ENCODE results near the gene ZNF611. TPM values are rescaled to one million over a fixed set of nuclear protein-coding genes. Genes with fewer than 3 reads are reported as not detected.

Gene ZNF611
- total RNA-seq, 2 experiments from 2014 or later = 14.6 to 15.5 TPM

DNA sequence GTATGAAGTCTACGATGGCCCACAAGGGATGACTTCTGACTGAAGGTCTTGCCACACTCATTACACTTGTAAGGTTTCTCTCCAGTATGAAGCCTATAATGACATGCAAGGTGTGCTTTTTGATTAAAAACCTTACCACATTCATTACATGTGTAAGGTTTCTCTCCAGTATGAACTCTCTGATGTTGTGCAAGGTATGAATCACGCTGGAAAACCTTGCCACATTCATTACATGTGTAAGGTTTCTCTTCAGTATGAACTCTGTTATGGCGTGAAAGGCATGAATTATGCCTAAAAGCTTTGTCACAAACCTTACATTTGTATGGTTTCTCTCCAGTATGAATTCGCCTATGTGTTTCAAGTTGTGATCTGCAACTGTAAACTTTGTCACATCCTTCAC is 81.7 kb downstream of the ZNF611 start:
- ATAC-seq (ENCODE audit: poor library complexity) = no peak
- POLR2A ChIA-PET = no interaction called here

More for the DNA sequence above, 81.7 kb downstream of the ZNF611 start:
- no peaks in the 10 kb centered on the region for H3K27me3 ChIP-seq (ENCODE audit: control insufficient read depth in 1 of 2, insufficient read depth in 2 of 2, low read length in 2 of 2)
- TF ChIP-seq CTCF (IDR thresholded peaks at IDR 0.05) = no peak
- H3K4me1 ChIP-seq (ENCODE audit: insufficient read depth, low read length) = no peaks in the 10 kb centered on the region
- DNase-seq = no peak
- no peak overlapping the region for H3K4me3 ChIP-seq (ENCODE audit: low read length)
- peaks cover 18% of the 10 kb centered on the region for H3K9me3 Mint-ChIP-seq
- peaks cover 4 to 13% of the 10 kb centered on the region in 2 experiments for H3K9me3 ChIP-seq (ENCODE audit: control insufficient read depth in 1 of 2, insufficient read depth in 1 of 2, low read length in 2 of 2)
- H3K27ac Mint-ChIP-seq = no peak overlapping the region
- intact Hi-C loops (cut with DNase I, micrococcal nuclease) = no loop called here
- no peaks in the 10 kb centered on the region for H3K4me1 Mint-ChIP-seq (ENCODE audit: low read depth)
- peaks cover 41% of the 10 kb centered on the region for H3K36me3 ChIP-seq (ENCODE audit: insufficient read depth, low read length)
- H3K4me3 Mint-ChIP-seq = no peak overlapping the region
- H3K27me3 Mint-ChIP-seq = no peaks in the 10 kb centered on the region
- peaks cover 95% of the 10 kb centered on the region for H3K36me3 Mint-ChIP-seq (ENCODE audit: low read depth)
- CTCF ChIA-PET = no interaction called here
- H3K27ac ChIP-seq (ENCODE audit: low read depth in 1 of 2, low read length in 2 of 2) = no peak overlapping the region

Other genes with a start within 250 kb of the ZNF611 start
- 10 to 100 TPM; 13.4 to 15.3 TPM for gene ZNF808, start 207.4 kb downstream of the ZNF611 start, total RNA-seq
- 1 to 10 TPM; 7.9 to 8.2 TPM for gene ZNF701, start 164.8 kb downstream of the ZNF611 start, total RNA-seq
- 10 to 100 TPM; 58.7 to 60.2 TPM for gene ZNF83, start 96.7 kb downstream of the ZNF611 start, total RNA-seq
- 10 to 100 TPM; 11.2 to 13.4 TPM for gene ZNF600, start 51.7 kb upstream of the ZNF611 start, total RNA-seq
- 1 to 10 TPM; 3.5 to 5.4 TPM for gene ZNF28, start 86.6 kb upstream of the ZNF611 start, total RNA-seq
- 10 to 100 TPM in 1 of 2 experiments, 1 to 10 TPM in 1; 8.4 to 11.6 TPM for gene ZNF468, start 122.6 kb upstream of the ZNF611 start, total RNA-seq
- 1 to 10 TPM; 7.2 to 7.4 TPM for gene ZNF320, start 162.6 kb upstream of the ZNF611 start, total RNA-seq
- 1 to 10 TPM; 2.5 to 3.0 TPM for gene ZNF888, start 188.4 kb upstream of the ZNF611 start, total RNA-seq
- 1 to 10 TPM; 3.6 to 5.5 TPM for gene ZNF816, start 227.8 kb upstream of the ZNF611 start, total RNA-seq

Data from CD4-positive, alpha-beta T cell (primary cell).